Osteoblast (primary cell): ENCODE data around the gene NMNAT2. TPM values are rescaled to one million over a fixed set of nuclear protein-coding genes. Genes with fewer than 3 reads are reported as not detected.

Experiments
- DNase-seq: peaks from one replicate; pipeline ENCODE4 v3.0.0; 2011; ENCODE audit warnings: low spot score, mixed read lengths; ENCODE audit not compliant: insufficient read length; ENCODE audit errors: missing footprints
- H2AFZ ChIP-seq: 2 replicates; pipeline ENCODE4 v1.6.0; 2011; ENCODE audit warnings: mild to moderate bottlenecking, low read length
- H3K27ac ChIP-seq: 2 replicates; pipeline ENCODE4 v1.5.1; 2011; ENCODE audit warnings: mild to moderate bottlenecking, low read depth, low read length, moderate library complexity
- H3K27me3 ChIP-seq: 2 replicates; pipeline ENCODE4 v1.6.0; 2012; ENCODE audit warnings: mild to moderate bottlenecking, control low read depth, inconsistent platforms, low read length, moderate library complexity; ENCODE audit not compliant: insufficient read depth
- H3K36me3 ChIP-seq: 2 replicates; pipeline ENCODE4 v1.5.1; 2011; ENCODE audit warnings: mild to moderate bottlenecking, low read length, control low read depth, moderate library complexity; ENCODE audit not compliant: insufficient read depth
- H3K4me1 ChIP-seq: 2 replicates; pipeline ENCODE4 v1.5.1; 2011; ENCODE audit warnings: mild to moderate bottlenecking, low read length, control low read depth, moderate library complexity; ENCODE audit not compliant: insufficient read depth
- H3K4me2 ChIP-seq: 2 replicates; pipeline ENCODE4 v1.6.0; 2011; ENCODE audit warnings: mild to moderate bottlenecking, low read length; ENCODE audit not compliant: insufficient read depth
- H3K4me3 ChIP-seq: fragments of 200-600 bp; sonication (generic); 3 replicates; pipeline ENCODE4 v1.5.1; 2012; ENCODE audit warnings: mild to moderate bottlenecking, low read length, inconsistent platforms; ENCODE audit not compliant: insufficient read depth
- H3K79me2 ChIP-seq: 2 replicates; pipeline ENCODE4 v1.6.0; 2012; ENCODE audit warnings: mild to moderate bottlenecking, low read length, control low read depth, inconsistent platforms; ENCODE audit not compliant: insufficient read depth
- H3K9me3 ChIP-seq: 2 replicates; pipeline ENCODE4 v1.5.1; 2011; ENCODE audit warnings: low read depth, low read length, control low read depth
- H4K20me1 ChIP-seq: 2 replicates; pipeline ENCODE4 v1.6.0; 2012; ENCODE audit warnings: mild to moderate bottlenecking, low read length, control low read depth; ENCODE audit not compliant: insufficient read depth
- total RNA-seq: library from RNA; depleted of rRNA; stranded (reverse); fragments of >200 nt; gene quantifications from 2 replicates; pipeline ENCODE4 v1.2.3, GENCODE V29; 2012
- TF ChIP-seq, protein P1 (sequence below): IDR thresholded peaks from 2 replicates; pipeline ENCODE4 v1.5.1; 2011; ENCODE audit warnings: mild to moderate bottlenecking, low read depth, low read length, moderate library complexity; ENCODE audit errors: extremely low read depth

Gene NMNAT2
- total RNA-seq, 1 donor = 2.5 TPM

GRCh38 chr1:183461350-183461749 is 43.2 kb upstream of the NMNAT2 start:
- no peak overlapping the region for H3K4me3 ChIP-seq
- H2AFZ ChIP-seq = no peak overlapping the region
- no peaks in the 10 kb centered on the region for H3K4me1 ChIP-seq
- H4K20me1 ChIP-seq = no peaks in the 10 kb centered on the region
- no peaks in the 10 kb centered on the region for H3K79me2 ChIP-seq
- TF ChIP-seq, protein P1, sequence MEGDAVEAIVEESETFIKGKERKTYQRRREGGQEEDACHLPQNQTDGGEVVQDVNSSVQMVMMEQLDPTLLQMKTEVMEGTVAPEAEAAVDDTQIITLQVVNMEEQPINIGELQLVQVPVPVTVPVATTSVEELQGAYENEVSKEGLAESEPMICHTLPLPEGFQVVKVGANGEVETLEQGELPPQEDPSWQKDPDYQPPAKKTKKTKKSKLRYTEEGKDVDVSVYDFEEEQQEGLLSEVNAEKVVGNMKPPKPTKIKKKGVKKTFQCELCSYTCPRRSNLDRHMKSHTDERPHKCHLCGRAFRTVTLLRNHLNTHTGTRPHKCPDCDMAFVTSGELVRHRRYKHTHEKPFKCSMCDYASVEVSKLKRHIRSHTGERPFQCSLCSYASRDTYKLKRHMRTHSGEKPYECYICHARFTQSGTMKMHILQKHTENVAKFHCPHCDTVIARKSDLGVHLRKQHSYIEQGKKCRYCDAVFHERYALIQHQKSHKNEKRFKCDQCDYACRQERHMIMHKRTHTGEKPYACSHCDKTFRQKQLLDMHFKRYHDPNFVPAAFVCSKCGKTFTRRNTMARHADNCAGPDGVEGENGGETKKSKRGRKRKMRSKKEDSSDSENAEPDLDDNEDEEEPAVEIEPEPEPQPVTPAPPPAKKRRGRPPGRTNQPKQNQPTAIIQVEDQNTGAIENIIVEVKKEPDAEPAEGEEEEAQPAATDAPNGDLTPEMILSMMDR = no peak
- H3K27ac ChIP-seq = no peak overlapping the region
- DNase-seq = no peak
- no peak overlapping the region for H3K4me2 ChIP-seq
- no peaks in the 10 kb centered on the region for H3K36me3 ChIP-seq
- peaks cover 26% of the 10 kb centered on the region for H3K27me3 ChIP-seq
- no peaks in the 10 kb centered on the region for H3K9me3 ChIP-seq

- H3K4me1 ChIP-seq = no peaks in the 10 kb centered on the region
- TF ChIP-seq, protein P1 = no peak
Observed at GRCh38 chr1:183460596-183460995, 42.4 kb upstream of the NMNAT2 start.

DNA sequence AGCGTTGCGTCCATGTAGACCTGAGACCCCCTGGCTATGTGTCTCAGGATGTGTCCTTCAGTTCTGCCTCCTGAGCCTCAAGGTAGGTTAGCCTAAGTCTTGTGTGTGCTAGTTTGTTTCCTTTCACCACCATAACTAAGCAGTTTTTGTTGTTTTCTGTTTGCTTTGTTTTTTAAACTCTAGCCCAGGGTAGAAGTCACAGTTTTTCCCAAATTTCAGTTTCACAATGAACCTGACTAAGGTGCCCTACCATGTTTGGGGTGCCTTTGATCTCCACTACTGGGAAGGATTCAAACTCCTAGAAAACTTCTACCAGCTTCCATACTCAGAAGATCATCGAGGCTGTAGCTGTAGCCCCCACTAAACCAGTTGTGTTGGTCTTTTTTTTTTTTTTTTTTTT is 39.3 kb upstream of the NMNAT2 start:
- Histone ChIP-seq H4K20me1 (no peaks in the 10 kb centered on the region), H3K9me3 (no peaks in the 10 kb centered on the region), H3K27ac (no peak overlapping the region), H3K4me3 (no peak overlapping the region), H3K79me2 (no peaks in the 10 kb centered on the region), H2AFZ (no peak overlapping the region), H3K4me2 (no peak overlapping the region), H3K27me3 (peaks cover 10% of the 10 kb centered on the region), H3K36me3 (no peaks in the 10 kb centered on the region), H3K4me1 (no peaks in the 10 kb centered on the region)
- no peak for DNase-seq
- TF ChIP-seq, protein P1 = no peak

More at GRCh38 chr1:183460596-183460995, 42.4 kb upstream of the NMNAT2 start:
- Histone ChIP-seq H3K27me3 (peaks cover 24% of the 10 kb centered on the region), H3K79me2 (no peaks in the 10 kb centered on the region), H2AFZ (no peak overlapping the region), H3K27ac (no peak overlapping the region), H3K9me3 (no peaks in the 10 kb centered on the region), H3K4me2 (no peak overlapping the region), H4K20me1 (no peaks in the 10 kb centered on the region), H3K4me3 (no peak overlapping the region), H3K36me3 (no peaks in the 10 kb centered on the region)
- no peak for DNase-seq

- no peaks in the 10 kb centered on the region for H3K36me3 ChIP-seq
Observed at GRCh38 chr1:183456826-183457225, 38.6 kb upstream of the NMNAT2 start.

More at GRCh38 chr1:183456826-183457225, 38.6 kb upstream of the NMNAT2 start:
- Histone ChIP-seq H3K9me3 (no peaks in the 10 kb centered on the region), H3K27ac (no peak overlapping the region), H3K4me3 (no peak overlapping the region), H3K4me2 (no peak overlapping the region), H3K27me3 (peaks cover 6% of the 10 kb centered on the region), H3K4me1 (no peaks in the 10 kb centered on the region), H2AFZ (no peak overlapping the region), H3K79me2 (no peaks in the 10 kb centered on the region), H4K20me1 (no peaks in the 10 kb centered on the region)
- TF ChIP-seq, protein P1 = no peak
- DNase-seq = no peak
